ENCODE results near the gene DNAL1. TPM values are rescaled to one million over a fixed set of nuclear protein-coding genes. Genes with fewer than 3 reads are reported as not detected.

DNAL1 gene
- total RNA-seq, 2 donors from 2014 or later = 22.9 to 30.5 TPM

DNA sequence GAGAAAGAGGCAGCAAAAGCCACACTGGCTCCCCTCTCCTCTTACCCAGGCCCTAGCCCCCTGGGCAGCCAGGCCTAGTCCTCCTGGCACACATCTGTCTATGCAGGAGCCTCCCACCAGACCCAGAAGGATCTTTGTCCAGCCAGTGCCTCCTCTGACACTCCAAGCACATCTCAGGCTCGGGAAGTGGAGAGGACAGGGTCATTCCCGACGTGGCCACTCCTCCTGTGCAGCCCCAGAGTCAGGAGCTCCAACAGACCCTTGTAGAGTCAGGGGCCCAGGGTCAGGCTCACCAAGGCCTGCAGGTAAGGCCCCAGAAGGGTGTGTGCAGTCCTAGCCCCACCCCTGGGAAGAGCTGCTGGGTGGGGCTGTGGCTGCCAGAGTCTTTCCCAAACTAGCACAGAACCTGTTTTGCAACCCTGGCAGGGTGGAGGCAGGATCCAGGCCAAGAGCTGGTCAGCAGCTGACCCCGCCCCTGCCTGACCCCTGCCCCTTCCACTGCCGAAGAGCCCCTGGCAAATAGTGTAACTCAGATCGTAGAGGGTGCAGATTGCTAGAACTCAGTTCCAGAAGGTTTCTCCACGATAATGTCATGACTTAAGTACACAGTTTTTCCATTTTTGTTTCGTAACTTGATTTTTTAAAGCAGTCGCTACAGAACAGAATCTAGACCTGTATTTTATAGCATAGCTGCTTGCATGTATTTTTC, 96.0 kb downstream of the DNAL1 start:
- no peaks in the 10 kb centered on the region for H3K27me3 Mint-ChIP-seq (ENCODE audit: insufficient read depth)
- no peak overlapping the region for H3K4me3 Mint-ChIP-seq
- TF ChIP-seq, protein P1, sequence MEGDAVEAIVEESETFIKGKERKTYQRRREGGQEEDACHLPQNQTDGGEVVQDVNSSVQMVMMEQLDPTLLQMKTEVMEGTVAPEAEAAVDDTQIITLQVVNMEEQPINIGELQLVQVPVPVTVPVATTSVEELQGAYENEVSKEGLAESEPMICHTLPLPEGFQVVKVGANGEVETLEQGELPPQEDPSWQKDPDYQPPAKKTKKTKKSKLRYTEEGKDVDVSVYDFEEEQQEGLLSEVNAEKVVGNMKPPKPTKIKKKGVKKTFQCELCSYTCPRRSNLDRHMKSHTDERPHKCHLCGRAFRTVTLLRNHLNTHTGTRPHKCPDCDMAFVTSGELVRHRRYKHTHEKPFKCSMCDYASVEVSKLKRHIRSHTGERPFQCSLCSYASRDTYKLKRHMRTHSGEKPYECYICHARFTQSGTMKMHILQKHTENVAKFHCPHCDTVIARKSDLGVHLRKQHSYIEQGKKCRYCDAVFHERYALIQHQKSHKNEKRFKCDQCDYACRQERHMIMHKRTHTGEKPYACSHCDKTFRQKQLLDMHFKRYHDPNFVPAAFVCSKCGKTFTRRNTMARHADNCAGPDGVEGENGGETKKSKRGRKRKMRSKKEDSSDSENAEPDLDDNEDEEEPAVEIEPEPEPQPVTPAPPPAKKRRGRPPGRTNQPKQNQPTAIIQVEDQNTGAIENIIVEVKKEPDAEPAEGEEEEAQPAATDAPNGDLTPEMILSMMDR (conservative IDR thresholded peaks at IDR 0.05) = no peak
- H3K27ac ChIP-seq (ENCODE audit: low read depth, low read length) = peak overlapping the region; percentile 62
- peak overlapping the region; percentile 20 for H3K9ac ChIP-seq (ENCODE audit: extremely low read depth, low read length, poor library complexity, severe bottlenecking)
- peaks cover 10% of the 10 kb centered on the region for H3K36me3 Mint-ChIP-seq (ENCODE audit: low read depth)
- peaks cover 28% of the 10 kb centered on the region for H3K4me1 Mint-ChIP-seq
- peak overlapping the region; percentile 59 for H3K27ac Mint-ChIP-seq
- H3K4me3 ChIP-seq (ENCODE audit: low read length) = no peak overlapping the region
- 84 to 87% methylated on average over 9 of the region's 9 CpGs for WGBS, 2 experiments (ENCODE audit: insufficient coverage in 1 of 2, insufficient read length in 1 of 2)
- H3K27me3 ChIP-seq (ENCODE audit: control insufficient read depth, insufficient read depth, low read length, poor library complexity, severe bottlenecking) = no peaks in the 10 kb centered on the region
- H3K4me1 ChIP-seq (ENCODE audit: control insufficient read depth, insufficient read depth, low read length) = peaks cover 12% of the 10 kb centered on the region
- peaks cover 8% of the 10 kb centered on the region for H3K36me3 ChIP-seq (ENCODE audit: control insufficient read depth, insufficient read depth, low read length)
- H3K9me3 Mint-ChIP-seq = no peaks in the 10 kb centered on the region
- no peaks in the 10 kb centered on the region for H3K9me3 ChIP-seq (ENCODE audit: control insufficient read depth, low read length)
- peak; percentile 85 for DNase-seq

DNA sequence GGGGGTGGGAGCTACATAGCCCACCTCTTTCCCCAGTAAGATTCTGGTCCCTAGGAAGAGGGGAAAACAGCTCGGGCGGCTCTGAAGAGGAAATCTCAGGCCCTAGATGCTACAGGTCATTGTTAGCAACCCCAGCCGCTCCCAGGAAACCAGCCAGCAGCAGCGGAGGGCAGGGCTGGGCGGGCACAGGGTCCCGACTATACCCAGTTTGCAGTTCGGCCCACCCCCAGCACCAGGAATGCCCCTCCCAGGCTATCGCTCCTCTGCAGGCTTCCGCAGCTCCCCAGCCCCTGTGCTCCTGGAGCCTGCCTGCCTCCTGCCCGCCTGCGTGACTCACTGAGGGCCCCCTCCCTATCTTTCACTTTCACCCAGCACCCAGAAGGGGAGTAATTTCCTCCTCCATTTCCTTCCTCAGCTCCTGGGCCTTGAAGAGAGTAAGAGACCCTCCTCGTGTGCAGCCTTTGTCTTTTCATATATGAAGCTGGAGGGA, 96.6 kb downstream of the DNAL1 start:
- peaks cover 14% of the 10 kb centered on the region for H3K4me1 ChIP-seq (ENCODE audit: control insufficient read depth, insufficient read depth, low read length)
- peak overlapping the region; percentile 59 for H3K27ac Mint-ChIP-seq
- no peaks in the 10 kb centered on the region for H3K9me3 Mint-ChIP-seq
- no peaks in the 10 kb centered on the region for H3K9me3 ChIP-seq (ENCODE audit: control insufficient read depth, low read length)
- H3K4me3 ChIP-seq (ENCODE audit: low read length) = no peak overlapping the region
- H3K27me3 Mint-ChIP-seq (ENCODE audit: insufficient read depth) = no peaks in the 10 kb centered on the region
- H3K36me3 ChIP-seq (ENCODE audit: control insufficient read depth, insufficient read depth, low read length) = peaks cover 8% of the 10 kb centered on the region
- H3K9ac ChIP-seq (ENCODE audit: extremely low read depth, low read length, poor library complexity, severe bottlenecking) = peak overlapping the region; percentile 20
- TF ChIP-seq, protein P1 (conservative IDR thresholded peaks at IDR 0.05) = no peak
- 14 to 24% methylated on average over 6 to 12 of the region's 12 CpGs for WGBS, 2 experiments (ENCODE audit: insufficient coverage in 1 of 2, insufficient read length in 1 of 2)
- peak overlapping the region; percentile 62 for H3K27ac ChIP-seq (ENCODE audit: low read depth, low read length)
- no peak overlapping the region for H3K4me3 Mint-ChIP-seq
- H3K4me1 Mint-ChIP-seq = peaks cover 28% of the 10 kb centered on the region
- peak; percentile 92 for DNase-seq
- H3K27me3 ChIP-seq (ENCODE audit: control insufficient read depth, insufficient read depth, low read length, poor library complexity, severe bottlenecking) = no peaks in the 10 kb centered on the region
- peaks cover 9% of the 10 kb centered on the region for H3K36me3 Mint-ChIP-seq (ENCODE audit: low read depth)

DNA sequence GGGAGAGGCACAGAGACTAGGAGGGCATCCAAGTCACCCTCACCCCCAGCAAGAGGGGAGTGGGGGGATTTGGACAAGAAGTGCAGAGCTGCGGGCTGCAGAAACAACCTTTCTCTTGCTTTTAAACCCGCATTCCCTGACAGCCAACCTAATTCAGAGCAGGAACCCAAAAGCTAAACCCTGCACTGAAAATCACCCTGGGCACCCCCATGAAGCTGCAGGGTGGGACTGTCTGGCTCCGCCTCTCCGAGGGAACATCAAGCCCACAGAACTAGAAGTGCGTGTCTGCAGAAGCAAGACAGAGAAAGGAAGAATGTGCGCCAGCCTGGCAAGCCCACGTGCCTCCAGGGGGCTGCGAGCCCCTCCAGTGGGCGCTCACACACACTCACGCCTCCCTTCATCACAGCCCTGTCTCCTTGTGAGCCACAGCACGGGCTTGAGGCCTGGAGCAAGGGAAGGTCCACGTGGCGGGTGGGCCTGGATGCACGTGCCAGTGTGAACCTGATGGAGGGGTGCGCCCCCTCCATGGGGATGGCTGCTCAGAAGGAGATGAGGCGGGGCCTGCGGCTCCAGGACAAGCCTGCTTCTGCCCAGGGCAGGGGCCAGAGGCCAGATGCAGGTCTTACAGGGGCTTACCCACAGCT, 97.2 kb downstream of the DNAL1 start:
- Histone ChIP-seq H3K9ac (ENCODE audit: extremely low read depth, low read length, poor library complexity, severe bottlenecking) (no peak overlapping the region), H3K27ac (ENCODE audit: low read depth, low read length) (peak overlapping the region; percentile 62), H3K4me3 (ENCODE audit: low read length) (no peak overlapping the region), H3K9me3 (ENCODE audit: control insufficient read depth, low read length) (no peaks in the 10 kb centered on the region), H3K36me3 (ENCODE audit: control insufficient read depth, insufficient read depth, low read length) (peaks cover 3% of the 10 kb centered on the region), H3K4me1 (ENCODE audit: control insufficient read depth, insufficient read depth, low read length) (peaks cover 19% of the 10 kb centered on the region), H3K27me3 (ENCODE audit: control insufficient read depth, insufficient read depth, low read length, poor library complexity, severe bottlenecking) (no peaks in the 10 kb centered on the region)
- peaks cover 4% of the 10 kb centered on the region for H3K36me3 Mint-ChIP-seq (ENCODE audit: low read depth)
- WGBS, 2 experiments (ENCODE audit: insufficient coverage in 1 of 2, insufficient read length in 1 of 2) = 67 to 73% methylated on average over 9 to 17 of the region's 17 CpGs
- no peaks in the 10 kb centered on the region for H3K9me3 Mint-ChIP-seq
- no peak overlapping the region for H3K27ac Mint-ChIP-seq
- no peaks in the 10 kb centered on the region for H3K27me3 Mint-ChIP-seq (ENCODE audit: insufficient read depth)
- no peak overlapping the region for H3K4me3 Mint-ChIP-seq
- H3K4me1 Mint-ChIP-seq = peaks cover 34% of the 10 kb centered on the region
- TF ChIP-seq, protein P1 (conservative IDR thresholded peaks at IDR 0.05) = no peak
- peak; percentile 71 for DNase-seq

Data from endodermal cell (in vitro differentiated cells).